Measurements from ENCODE around the gene DPYSL4.

DPYSL4 gene

DNA sequence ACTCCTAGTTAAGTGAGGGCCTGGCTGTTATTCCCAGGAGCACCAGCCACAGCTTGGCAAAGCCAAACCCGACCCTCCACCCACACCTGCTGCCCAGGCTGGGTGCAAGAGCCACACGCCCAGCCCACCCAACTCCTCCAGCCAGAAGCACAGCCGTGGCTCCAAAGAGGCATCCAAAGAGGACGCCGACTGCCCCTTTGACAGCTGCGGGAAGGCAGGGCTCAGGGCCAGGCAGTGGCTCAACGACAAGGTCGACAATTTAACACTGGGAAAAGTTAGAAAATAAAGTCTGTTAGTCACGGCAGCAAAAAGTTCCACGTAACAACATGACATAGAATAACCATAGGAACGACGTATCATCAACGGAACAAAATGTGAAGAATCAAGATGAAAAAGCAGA lies 54.3 kb downstream of the DPYSL4 start:
- TF ChIP-seq, protein P1, sequence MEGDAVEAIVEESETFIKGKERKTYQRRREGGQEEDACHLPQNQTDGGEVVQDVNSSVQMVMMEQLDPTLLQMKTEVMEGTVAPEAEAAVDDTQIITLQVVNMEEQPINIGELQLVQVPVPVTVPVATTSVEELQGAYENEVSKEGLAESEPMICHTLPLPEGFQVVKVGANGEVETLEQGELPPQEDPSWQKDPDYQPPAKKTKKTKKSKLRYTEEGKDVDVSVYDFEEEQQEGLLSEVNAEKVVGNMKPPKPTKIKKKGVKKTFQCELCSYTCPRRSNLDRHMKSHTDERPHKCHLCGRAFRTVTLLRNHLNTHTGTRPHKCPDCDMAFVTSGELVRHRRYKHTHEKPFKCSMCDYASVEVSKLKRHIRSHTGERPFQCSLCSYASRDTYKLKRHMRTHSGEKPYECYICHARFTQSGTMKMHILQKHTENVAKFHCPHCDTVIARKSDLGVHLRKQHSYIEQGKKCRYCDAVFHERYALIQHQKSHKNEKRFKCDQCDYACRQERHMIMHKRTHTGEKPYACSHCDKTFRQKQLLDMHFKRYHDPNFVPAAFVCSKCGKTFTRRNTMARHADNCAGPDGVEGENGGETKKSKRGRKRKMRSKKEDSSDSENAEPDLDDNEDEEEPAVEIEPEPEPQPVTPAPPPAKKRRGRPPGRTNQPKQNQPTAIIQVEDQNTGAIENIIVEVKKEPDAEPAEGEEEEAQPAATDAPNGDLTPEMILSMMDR (IDR thresholded peaks at IDR 0.05; ENCODE audit: low read depth, low read length) = no peak
- no peak overlapping the region for H3K4me3 ChIP-seq (ENCODE audit: low read depth, low read length)

DNA sequence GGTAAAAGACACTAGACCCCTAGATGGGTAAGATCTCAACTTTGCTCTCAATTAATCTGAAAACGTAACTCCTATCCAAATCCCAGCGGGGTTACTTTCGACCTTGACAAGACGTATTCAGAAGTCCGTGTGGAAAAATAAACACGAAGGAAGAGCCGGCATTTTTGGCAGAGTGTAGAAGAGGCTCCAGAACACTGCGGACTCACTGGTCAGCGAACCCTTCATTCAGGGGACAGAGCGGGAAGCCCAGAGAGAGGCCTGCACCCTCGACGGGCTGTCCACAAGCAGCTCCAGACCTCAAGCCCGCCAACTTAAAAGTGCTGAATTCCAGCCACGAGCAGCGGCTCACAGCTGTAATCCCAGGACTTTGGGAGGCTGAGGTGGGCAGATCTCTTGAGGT lies 54.7 kb downstream of the DPYSL4 start:
- H3K4me3 ChIP-seq (ENCODE audit: low read depth, low read length) = no peak overlapping the region
- TF ChIP-seq, protein P1 (IDR thresholded peaks at IDR 0.05; ENCODE audit: low read depth, low read length) = no peak

DNA sequence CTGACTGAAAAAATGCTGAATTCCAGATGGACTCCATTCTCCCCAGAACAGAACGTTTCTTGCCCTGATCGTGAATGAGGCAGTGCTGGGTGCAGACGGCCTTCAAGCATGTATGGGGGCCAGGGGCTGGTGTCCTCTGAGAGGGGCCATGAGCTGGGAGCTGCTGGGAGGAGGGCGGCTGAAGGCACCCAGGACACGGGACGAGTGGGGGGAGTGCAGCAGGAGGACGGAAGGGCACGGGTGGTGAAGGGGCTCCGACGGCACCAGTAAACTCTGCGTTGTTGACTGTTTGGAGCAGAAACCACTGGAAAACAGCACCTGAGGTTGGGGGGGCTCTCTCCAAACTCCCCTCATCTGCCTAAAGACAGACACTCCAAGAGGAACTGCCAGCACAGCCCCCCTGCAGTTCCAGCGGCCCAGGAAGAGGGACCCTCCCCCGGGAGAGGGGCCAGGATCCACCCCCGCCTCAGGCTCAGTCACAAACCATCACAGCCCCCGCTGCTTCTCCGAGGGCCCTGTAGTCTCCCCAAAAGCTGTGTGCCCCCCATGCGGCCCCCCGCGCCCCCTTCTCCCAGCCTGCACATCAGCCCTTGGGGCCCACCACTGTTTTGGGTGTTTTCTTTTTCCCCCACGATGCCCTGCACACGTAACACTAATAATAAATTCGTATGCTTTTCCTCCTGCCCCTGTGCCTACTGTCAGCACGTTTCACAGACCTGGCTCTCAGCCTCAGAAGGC lies 55.5 kb downstream of the DPYSL4 start:
- H3K4me3 ChIP-seq (ENCODE audit: low read depth, low read length) = no peak overlapping the region
- TF ChIP-seq, protein P1 (IDR thresholded peaks at IDR 0.05; ENCODE audit: low read depth, low read length) = no peak

DNA sequence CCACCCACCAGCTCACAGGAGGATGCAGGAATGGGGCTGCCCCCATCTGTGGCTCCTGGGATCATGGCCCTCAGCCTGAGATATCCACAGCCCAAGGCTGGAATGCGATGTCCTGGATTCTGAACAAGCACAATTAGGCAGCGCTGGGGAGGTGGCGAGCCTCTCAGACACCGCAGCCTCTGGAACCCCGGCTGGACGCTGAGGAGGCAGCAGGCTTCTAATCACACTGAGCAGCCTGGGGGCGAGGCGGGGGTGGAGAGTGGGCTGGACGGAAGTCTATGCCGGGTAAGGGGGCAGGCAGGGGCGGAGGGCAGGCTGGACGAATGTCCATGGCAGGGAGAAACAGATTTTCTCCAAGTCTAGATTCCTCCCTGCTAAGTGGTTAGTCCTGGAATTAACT lies 56.4 kb downstream of the DPYSL4 start:
- TF ChIP-seq, protein P1 (IDR thresholded peaks at IDR 0.05; ENCODE audit: low read depth, low read length) = no peak

DNA sequence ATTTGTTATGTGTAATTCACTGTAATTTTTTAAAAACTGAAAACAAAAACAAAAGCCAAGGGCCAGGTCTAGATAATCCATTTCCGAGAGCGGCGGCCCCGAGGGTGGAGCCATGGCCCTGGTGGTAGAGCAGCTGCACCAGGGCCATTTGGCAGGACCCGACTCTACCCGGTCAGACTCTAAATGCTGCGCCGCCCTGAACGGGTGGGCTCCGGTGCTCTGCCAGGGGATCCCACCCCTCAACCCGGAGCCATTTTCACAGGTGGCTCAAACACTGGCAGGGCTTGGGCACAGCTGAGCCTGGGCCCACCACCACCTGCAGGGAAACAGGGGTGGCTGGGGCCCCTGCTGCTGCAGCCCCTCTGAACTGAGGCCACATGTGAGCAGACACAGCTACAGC lies 56.9 kb downstream of the DPYSL4 start:
- TF ChIP-seq, protein P1 (IDR thresholded peaks at IDR 0.05; ENCODE audit: low read depth, low read length) = no peak
- H3K4me3 ChIP-seq (ENCODE audit: low read depth, low read length) = no peak overlapping the region

More for the DNA sequence above, 56.4 kb downstream of the DPYSL4 start:
- no peak overlapping the region for H3K4me3 ChIP-seq (ENCODE audit: low read depth, low read length)

DNA sequence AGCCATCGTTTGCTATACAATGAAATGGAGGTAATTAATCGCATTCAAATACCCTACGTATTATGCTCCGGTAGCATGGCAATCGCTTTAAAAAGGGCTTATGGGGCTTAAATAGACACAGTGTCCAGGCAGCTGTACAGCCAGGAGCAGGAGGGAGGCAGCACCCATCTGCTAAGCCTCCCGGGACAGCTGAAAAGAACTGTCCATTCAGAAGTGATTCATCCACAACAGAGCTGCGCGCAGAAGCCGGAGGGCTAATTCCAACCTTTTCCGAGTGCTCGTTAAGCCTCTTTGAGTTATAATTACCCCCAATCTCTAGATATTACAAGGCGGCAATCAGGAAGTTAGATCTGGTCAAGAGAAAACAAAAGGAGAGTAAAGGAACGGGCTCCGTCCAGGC lies 58.3 kb downstream of the DPYSL4 start:
- TF ChIP-seq, protein P1 (IDR thresholded peaks at IDR 0.05; ENCODE audit: low read depth, low read length) = no peak
- no peak overlapping the region for H3K4me3 ChIP-seq (ENCODE audit: low read depth, low read length)

DNA sequence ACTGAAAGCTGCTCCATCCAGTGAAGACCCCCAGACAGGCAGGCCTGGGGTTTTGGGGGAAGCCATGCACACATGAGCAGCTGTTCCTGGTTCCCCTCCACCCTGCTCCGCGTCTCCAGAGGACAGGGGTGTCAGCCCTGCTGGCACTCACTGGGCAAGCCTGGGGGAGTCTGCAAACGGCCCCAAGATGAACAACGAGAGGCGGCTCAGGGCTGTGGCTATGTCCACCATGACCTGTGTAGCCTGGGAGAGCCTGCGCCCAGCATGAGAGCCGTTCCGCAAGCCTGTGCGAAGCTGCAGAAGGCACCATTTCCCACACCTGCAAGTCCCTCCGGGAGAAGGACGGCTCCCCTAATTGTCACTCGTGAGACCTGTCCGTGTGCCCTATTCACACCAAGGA lies 59.5 kb downstream of the DPYSL4 start:
- H3K4me3 ChIP-seq (ENCODE audit: low read depth, low read length) = no peak overlapping the region
- TF ChIP-seq, protein P1 (IDR thresholded peaks at IDR 0.05; ENCODE audit: low read depth, low read length) = no peak

All from WI38 (cell line).